ENCODE data around the gene MAEA. TPM values are rescaled to one million over a fixed set of nuclear protein-coding genes. Genes with fewer than 3 reads are reported as not detected.

The MAEA gene
- total and polyA plus RNA-seq, 2 of the 8 experiments (the other 6 are each of a cell fraction or from before 2014, with no cell fraction given) = 75.8 to 133 TPM

GRCh38 chr4:1240721-1241465 lies 48.8 kb upstream of the MAEA start:
- Histone ChIP-seq H3K9me3 (ENCODE audit: insufficient read depth in 2 of 2, low read depth in 1 of 2, low read length in 1 of 2) (no peaks in the 10 kb centered on the region), H2BK15ac (ENCODE audit: low read length) (no peak overlapping the region), H3K4me1 (replicated peaks in 1 of 4; ENCODE audit: control insufficient read depth in 3 of 4, insufficient read depth in 4 of 4, low read length in 3 of 4) (peaks cover 0 to 5% (median 0%) of the 10 kb centered on the region in 4 experiments; a peak in 2 of 7 replicates), H3K27ac (ENCODE audit: low read depth, low read length) (no peak overlapping the region), H3K79me2 (ENCODE audit: control insufficient read depth in 1 of 2, insufficient read depth in 2 of 2, low read length in 2 of 2) (peaks cover 37 to 61% of the 10 kb centered on the region in 2 experiments), H4K91ac (replicated peaks; ENCODE audit: insufficient read length, low read length) (no peak overlapping the region), H4K20me1 (replicated peaks in 1 of 2; ENCODE audit: control insufficient read depth in 1 of 2, insufficient read depth in 2 of 2, low read length in 2 of 2) (peaks cover 19 to 45% of the 10 kb centered on the region in 2 experiments), H4K8ac (ENCODE audit: extremely low read depth, insufficient read depth, low read length) (no peak overlapping the region; the same call in 1 of the 2 replicates), H3K27me3 (replicated peaks in 1 of 4; ENCODE audit: control insufficient read depth in 3 of 4, extremely low read depth in 1 of 4, insufficient read depth in 3 of 4, low read length in 3 of 4) (no peaks in the 10 kb centered on the region), H2BK120ac (replicated peaks; ENCODE audit: low read depth, low read length) (no peak overlapping the region), H3K9ac (replicated peaks in 1 of 4; ENCODE audit: extremely low read depth in 1 of 4, low read depth in 3 of 4, low read length in 3 of 4) (no peak overlapping the region), H3K23me2 (ENCODE audit: low read depth, low read length) (no peaks in the 10 kb centered on the region), H3K56ac (replicated peaks; ENCODE audit: insufficient read length, low read depth, low read length) (no peak overlapping the region), H4K5ac (ENCODE audit: insufficient read length, low read depth, low read length) (no peak overlapping the region), H3K18ac (ENCODE audit: extremely low read depth, low read length) (no peak overlapping the region), H2AFZ (ENCODE audit: low read length) (no peak overlapping the region), H2AK5ac (ENCODE audit: low read depth, low read length) (no peak overlapping the region), H3K4ac (replicated peaks; ENCODE audit: insufficient read length, low read depth, low read length) (no peak overlapping the region), H3K4me3 (ENCODE audit: extremely low read depth in 1 of 4, insufficient read depth in 2 of 4, low read depth in 3 of 4, low read length in 4 of 4) (no peak overlapping the region), H3K36me3 (ENCODE audit: control insufficient read depth in 2 of 4, insufficient read depth in 4 of 4, low read length in 3 of 4) (peaks cover 2 to 35% (median 12%) of the 10 kb centered on the region in 4 experiments; a peak in 5 of 8 replicates), H2BK12ac (ENCODE audit: low read depth, low read length) (no peak overlapping the region), H3K79me1 (ENCODE audit: low read depth, low read length) (peaks cover 24% of the 10 kb centered on the region; the same call in 1 of the 2 replicates), H3K23ac (ENCODE audit: insufficient read length) (no peak overlapping the region), H3K4me2 (ENCODE audit: insufficient read depth in 1 of 2, low read depth in 2 of 2, low read length in 2 of 2) (no peak overlapping the region), H2BK5ac (ENCODE audit: low read depth, low read length) (no peak overlapping the region), H2BK20ac (ENCODE audit: low read length) (no peak overlapping the region), H3K14ac (ENCODE audit: insufficient read length) (no peak overlapping the region)
- FAIRE-seq (no peak), DNase-seq (ENCODE audit: low read depth in 1 of 2, low spot score in 2 of 2) (no peak)
- ChIA-PET POLR2A (ENCODE audit: partially characterized antibody) (interaction anchor here (1.2 kb wide), 1 partner anchor 56 kb away, joined by 4 read pairs; no protein-coding TSS in a partner anchor), CTCF (ENCODE audit: partially characterized antibody) (interaction anchor here (0.6 to 1.4 kb wide), 4 partner anchors 9 to 115 kb away, joined by 3 to 4 read pairs (median 3); no protein-coding TSS in a partner anchor)
- WGBS, 2 experiments (ENCODE audit: extremely low coverage in 1 of 2, insufficient coverage in 1 of 2, insufficient read length in 1 of 2, insufficient replicate concordance in 2 of 2, low coverage in 1 of 2, low lambda C conversion rate in 2 of 2, missing lambda C conversion rate in 1 of 2) = 94% methylated on average over 37 of the region's 37 CpGs; no CpG with 5 or more reads in 1 of the 2 experiments
- no peak for TF ChIP-seq CEBPB (IDR thresholded peaks at IDR 0.05; ENCODE audit: low read depth, low read length)
- no peak for TF ChIP-seq RAD21 (IDR thresholded peaks at IDR 0.05 in 1 of 2, conservative IDR thresholded peaks at IDR 0.05 in 1 of 2; ENCODE audit: low read depth in 2 of 2, low read length in 2 of 2)
- no peak for TF ChIP-seq CHD2 (IDR thresholded peaks at IDR 0.05; ENCODE audit: low read length)
- TF ChIP-seq RXRA (IDR thresholded peaks at IDR 0.05; ENCODE audit: insufficient read depth, low read depth, low read length) = no peak
- TF ChIP-seq KDM4A (IDR thresholded peaks at IDR 0.05; ENCODE audit: low read depth, low read length, severe bottlenecking) = no peak
- no peak for TF ChIP-seq SP2 (IDR thresholded peaks at IDR 0.05; ENCODE audit: low read length)

Measured in H1 (cell line).